HEK293 (cell line): Measurements from ENCODE around the gene ITPRIPL1.

Source experiments
- BCL11A ChIP-seq: fragments of 450-650 bp; formaldehyde crosslinking; IDR thresholded peaks from 2 replicates; pipeline ENCODE4 v1.5.1; 2016; ENCODE audit warnings: low read depth, missing biosample characterization, missing genetic modification characterization
- BCL11B ChIP-seq: fragments of 450-650 bp; formaldehyde crosslinking; IDR thresholded peaks from 2 replicates; pipeline ENCODE4 v1.5.1; 2016; ENCODE audit warnings: low read depth, missing biosample characterization, missing genetic modification characterization
- GLI4 ChIP-seq: fragments of 450-650 bp; formaldehyde crosslinking; IDR thresholded peaks from 2 replicates; pipeline ENCODE4 v1.5.1; 2016; ENCODE audit warnings: missing biosample characterization, missing genetic modification characterization
- HOXD13 ChIP-seq: sonication (generic); formaldehyde crosslinking; IDR thresholded peaks from 2 replicates; pipeline ENCODE4 v1.8.0; 2022; ENCODE audit warnings: missing genetic modification reagents, borderline replicate concordance
- OVOL3 ChIP-seq: fragments of 450-650 bp; formaldehyde crosslinking; IDR thresholded peaks from 2 replicates; pipeline ENCODE4 v1.5.1; 2016; ENCODE audit warnings: missing biosample characterization, missing genetic modification characterization
- REPIN1 ChIP-seq: fragments of 450-650 bp; formaldehyde crosslinking; IDR thresholded peaks from 2 replicates; pipeline ENCODE4 v1.5.1; 2017; ENCODE audit warnings: missing biosample characterization, missing genetic modification characterization, low read depth
- SP3 ChIP-seq: fragments of 450-650 bp; formaldehyde crosslinking; IDR thresholded peaks from 2 replicates; pipeline ENCODE4 v1.5.1; 2016; ENCODE audit warnings: missing biosample characterization, missing genetic modification characterization
- ZBTB20 ChIP-seq: fragments of 450-650 bp; formaldehyde crosslinking; IDR thresholded peaks from 2 replicates; pipeline ENCODE4 v1.5.1; 2016; ENCODE audit warnings: missing biosample characterization, missing genetic modification characterization
- ZBTB7A ChIP-seq: fragments of 450-650 bp; formaldehyde crosslinking; IDR thresholded peaks from 2 replicates; pipeline ENCODE4 v1.5.1; 2016; ENCODE audit warnings: low read depth, missing biosample characterization, missing genetic modification characterization
- ZIC2 ChIP-seq: fragments of 450-650 bp; formaldehyde crosslinking; IDR thresholded peaks from 2 replicates; pipeline ENCODE4 v1.5.1; 2016; ENCODE audit warnings: missing biosample characterization, missing genetic modification characterization
- ZNF157 ChIP-seq: fragments of 450-650 bp; formaldehyde crosslinking; IDR thresholded peaks from 2 replicates; pipeline ENCODE4 v1.5.1; 2016; ENCODE audit warnings: missing biosample characterization, missing genetic modification characterization
- ZNF175 ChIP-seq: fragments of 450-650 bp; formaldehyde crosslinking; IDR thresholded peaks from 2 replicates; pipeline ENCODE4 v1.5.1; 2016; ENCODE audit warnings: missing biosample characterization, missing genetic modification characterization
- ZNF366 ChIP-seq: fragments of 450-650 bp; formaldehyde crosslinking; conservative IDR thresholded peaks from 2 replicates; pipeline ENCODE4 v1.5.1; 2016; ENCODE audit warnings: missing biosample characterization, missing genetic modification characterization
- ZNF391 ChIP-seq: fragments of 450-650 bp; formaldehyde crosslinking; IDR thresholded peaks from 2 replicates; pipeline ENCODE4 v1.5.1; 2016; ENCODE audit warnings: low read depth, missing biosample characterization, missing genetic modification characterization, borderline replicate concordance
- ZNF394 ChIP-seq: fragments of 450-650 bp; formaldehyde crosslinking; IDR thresholded peaks from 2 replicates; pipeline ENCODE4 v1.5.1; 2016; ENCODE audit warnings: missing biosample characterization, missing genetic modification characterization, mild to moderate bottlenecking, moderate library complexity, borderline replicate concordance
- ZNF510 ChIP-seq: fragments of 450-650 bp; formaldehyde crosslinking; IDR thresholded peaks from 2 replicates; pipeline ENCODE4 v1.5.1; 2018; ENCODE audit warnings: mild to moderate bottlenecking, missing genetic modification characterization, missing biosample characterization; ENCODE audit not compliant: insufficient replicate concordance
- ZNF558 ChIP-seq: fragments of 450-650 bp; formaldehyde crosslinking; IDR thresholded peaks from 2 replicates; pipeline ENCODE4 v1.5.1; 2016; ENCODE audit warnings: missing biosample characterization, missing genetic modification characterization
- ZNF585B ChIP-seq: fragments of 450-650 bp; formaldehyde crosslinking; IDR thresholded peaks from 2 replicates; pipeline ENCODE4 v1.5.1; 2016; ENCODE audit warnings: missing biosample characterization, missing genetic modification characterization
- ZNF610 ChIP-seq: fragments of 450-650 bp; formaldehyde crosslinking; IDR thresholded peaks from 2 replicates; pipeline ENCODE4 v1.5.1; 2016; ENCODE audit warnings: missing biosample characterization, missing genetic modification characterization, borderline replicate concordance
- ZNF623 ChIP-seq: fragments of 450-650 bp; formaldehyde crosslinking; IDR thresholded peaks from 2 replicates; pipeline ENCODE4 v1.5.1; 2016; ENCODE audit warnings: missing biosample characterization, missing genetic modification characterization
- ZNF629 ChIP-seq: fragments of 450-650 bp; formaldehyde crosslinking; IDR thresholded peaks from 2 replicates; pipeline ENCODE4 v1.5.1; 2017; ENCODE audit warnings: missing biosample characterization, missing genetic modification characterization
- ZNF664 ChIP-seq: fragments of 450-650 bp; formaldehyde crosslinking; IDR thresholded peaks from 2 replicates; pipeline ENCODE4 v1.5.1; 2016; ENCODE audit warnings: missing biosample characterization, missing genetic modification characterization
- ZNF792 ChIP-seq: fragments of 450-650 bp; formaldehyde crosslinking; IDR thresholded peaks from 2 replicates; pipeline ENCODE4 v1.5.1; 2016; ENCODE audit warnings: missing biosample characterization, missing genetic modification characterization
- ZNF830 ChIP-seq: fragments of 450-650 bp; IDR thresholded peaks from 2 replicates; pipeline ENCODE4 v1.5.0; 2018; ENCODE audit warnings: missing biosample characterization, missing genetic modification characterization, low read depth, mild to moderate bottlenecking, moderate library complexity
- ZNF843 ChIP-seq: fragments of 450-650 bp; formaldehyde crosslinking; IDR thresholded peaks from 2 replicates; pipeline ENCODE4 v1.5.1; 2016; ENCODE audit warnings: missing biosample characterization, missing genetic modification characterization
- TF ChIP-seq, protein P1 (sequence below): fragments of 450-650 bp; formaldehyde crosslinking; IDR thresholded peaks from 2 replicates; pipeline ENCODE4 v1.5.1; 2017; ENCODE audit warnings: missing biosample characterization, mild to moderate bottlenecking, missing genetic modification characterization, moderate library complexity
- TF ChIP-seq, protein P2 (sequence below): fragments of 450-650 bp; formaldehyde crosslinking; IDR thresholded peaks from 2 replicates; pipeline ENCODE4 v1.5.1; 2016; ENCODE audit warnings: missing biosample characterization, missing genetic modification characterization
- TF ChIP-seq, protein P3 (sequence below): fragments of 450-650 bp; formaldehyde crosslinking; IDR thresholded peaks from 2 replicates; pipeline ENCODE4 v1.5.1; 2016; ENCODE audit warnings: missing biosample characterization, missing genetic modification characterization
- TF ChIP-seq, protein P4 (sequence below): fragments of 450-650 bp; formaldehyde crosslinking; IDR thresholded peaks from 2 replicates; pipeline ENCODE4 v1.5.0; 2017; ENCODE audit warnings: missing biosample characterization, missing genetic modification characterization, borderline replicate concordance
- TF ChIP-seq, protein P5 (sequence below): fragments of 450-650 bp; formaldehyde crosslinking; IDR thresholded peaks from 2 replicates; pipeline ENCODE4 v1.5.1; 2016; ENCODE audit warnings: missing biosample characterization, missing genetic modification characterization
- TF ChIP-seq, protein P6 (sequence below): fragments of 450-650 bp; formaldehyde crosslinking; IDR thresholded peaks from 2 replicates; pipeline ENCODE4 v1.5.1; 2016; ENCODE audit warnings: missing biosample characterization, missing genetic modification characterization

ITPRIPL1 gene

DNA sequence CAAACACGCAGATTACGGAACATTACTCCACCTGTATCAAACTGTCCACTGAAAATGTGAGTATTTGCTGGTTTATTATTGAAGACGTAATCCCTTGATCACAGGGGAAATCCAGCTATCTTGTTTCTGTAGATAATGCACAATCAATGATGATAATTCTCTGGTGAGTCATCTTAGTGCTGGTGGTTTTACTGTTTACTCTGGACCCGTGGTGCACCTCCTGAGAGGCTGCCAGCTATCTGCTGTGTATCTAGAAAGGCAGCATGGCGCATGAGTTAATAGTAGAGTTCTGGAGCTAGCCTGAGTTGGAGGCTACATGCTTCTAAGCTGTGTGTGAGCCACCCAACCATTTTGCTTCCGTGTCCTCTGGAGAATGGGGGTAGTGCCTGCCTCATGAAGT is 17.0 kb downstream of the ITPRIPL1 start (continued):
- TF ChIP-seq, protein P1, sequence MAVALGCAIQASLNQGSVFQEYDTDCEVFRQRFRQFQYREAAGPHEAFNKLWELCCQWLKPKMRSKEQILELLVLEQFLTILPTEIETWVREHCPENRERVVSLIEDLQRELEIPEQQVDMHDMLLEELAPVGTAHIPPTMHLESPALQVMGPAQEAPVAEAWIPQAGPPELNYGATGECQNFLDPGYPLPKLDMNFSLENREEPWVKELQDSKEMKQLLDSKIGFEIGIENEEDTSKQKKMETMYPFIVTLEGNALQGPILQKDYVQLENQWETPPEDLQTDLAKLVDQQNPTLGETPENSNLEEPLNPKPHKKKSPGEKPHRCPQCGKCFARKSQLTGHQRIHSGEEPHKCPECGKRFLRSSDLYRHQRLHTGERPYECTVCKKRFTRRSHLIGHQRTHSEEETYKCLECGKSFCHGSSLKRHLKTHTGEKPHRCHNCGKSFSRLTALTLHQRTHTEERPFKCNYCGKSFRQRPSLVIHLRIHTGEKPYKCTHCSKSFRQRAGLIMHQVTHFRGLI = no peak
- TF ChIP-seq, protein P2, sequence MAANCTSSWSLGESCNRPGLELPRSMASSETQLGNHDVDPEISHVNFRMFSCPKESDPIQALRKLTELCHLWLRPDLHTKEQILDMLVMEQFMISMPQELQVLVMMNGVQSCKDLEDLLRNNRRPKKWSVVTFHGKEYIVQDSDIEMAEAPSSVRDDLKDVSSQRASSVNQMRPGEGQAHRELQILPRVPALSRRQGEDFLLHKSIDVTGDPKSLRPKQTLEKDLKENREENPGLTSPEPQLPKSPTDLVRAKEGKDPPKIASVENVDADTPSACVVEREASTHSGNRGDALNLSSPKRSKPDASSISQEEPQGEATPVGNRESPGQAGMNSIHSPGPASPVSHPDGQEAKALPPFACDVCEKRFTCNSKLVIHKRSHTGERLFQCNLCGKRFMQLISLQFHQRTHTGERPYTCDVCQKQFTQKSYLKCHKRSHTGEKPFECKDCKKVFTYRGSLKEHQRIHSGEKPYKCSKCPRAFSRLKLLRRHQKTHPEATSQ (tag by site-specific recombination) = no peak
- peak; percentile 73 for TF ChIP-seq ZNF629 (tag by site-specific recombination)
- no peak for TF ChIP-seq ZIC2
- TF ChIP-seq ZBTB7A (tag by site-specific recombination) = no peak
- no peak for TF ChIP-seq GLI4
- TF ChIP-seq HOXD13 (CRISPR knock-in tag) = no peak
- TF ChIP-seq ZBTB20 (tag by site-specific recombination) = no peak
- peak; percentile 82 for TF ChIP-seq ZNF366 (tag by site-specific recombination)
- TF ChIP-seq SP3 (tag by site-specific recombination) = no peak
- no peak for TF ChIP-seq ZNF394 (tag by site-specific recombination)
- TF ChIP-seq ZNF175 (tag by site-specific recombination) = no peak
- no peak for TF ChIP-seq ZNF664 (tag by site-specific recombination)
- TF ChIP-seq, protein P3, sequence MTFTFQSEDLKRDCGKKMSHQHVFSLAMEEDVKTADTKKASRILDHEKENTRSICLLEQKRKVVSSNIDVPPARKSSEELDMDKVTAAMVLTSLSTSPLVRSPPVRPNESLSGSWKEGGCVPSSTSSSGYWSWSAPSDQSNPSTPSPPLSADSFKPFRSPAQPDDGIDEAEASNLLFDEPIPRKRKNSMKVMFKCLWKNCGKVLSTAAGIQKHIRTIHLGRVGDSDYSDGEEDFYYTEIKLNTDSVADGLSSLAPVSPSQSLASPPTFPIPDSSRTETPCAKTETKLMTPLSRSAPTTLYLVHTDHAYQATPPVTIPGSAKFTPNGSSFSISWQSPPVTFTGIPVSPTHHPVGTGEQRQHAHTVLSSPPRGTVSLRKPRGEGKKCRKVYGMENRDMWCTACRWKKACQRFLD = no peak
- no peak for TF ChIP-seq ZNF157 (tag by site-specific recombination)
- TF ChIP-seq BCL11B = no peak
- TF ChIP-seq REPIN1 (tag by site-specific recombination) = no peak
- no peak for TF ChIP-seq ZNF558
- TF ChIP-seq, protein P4, sequence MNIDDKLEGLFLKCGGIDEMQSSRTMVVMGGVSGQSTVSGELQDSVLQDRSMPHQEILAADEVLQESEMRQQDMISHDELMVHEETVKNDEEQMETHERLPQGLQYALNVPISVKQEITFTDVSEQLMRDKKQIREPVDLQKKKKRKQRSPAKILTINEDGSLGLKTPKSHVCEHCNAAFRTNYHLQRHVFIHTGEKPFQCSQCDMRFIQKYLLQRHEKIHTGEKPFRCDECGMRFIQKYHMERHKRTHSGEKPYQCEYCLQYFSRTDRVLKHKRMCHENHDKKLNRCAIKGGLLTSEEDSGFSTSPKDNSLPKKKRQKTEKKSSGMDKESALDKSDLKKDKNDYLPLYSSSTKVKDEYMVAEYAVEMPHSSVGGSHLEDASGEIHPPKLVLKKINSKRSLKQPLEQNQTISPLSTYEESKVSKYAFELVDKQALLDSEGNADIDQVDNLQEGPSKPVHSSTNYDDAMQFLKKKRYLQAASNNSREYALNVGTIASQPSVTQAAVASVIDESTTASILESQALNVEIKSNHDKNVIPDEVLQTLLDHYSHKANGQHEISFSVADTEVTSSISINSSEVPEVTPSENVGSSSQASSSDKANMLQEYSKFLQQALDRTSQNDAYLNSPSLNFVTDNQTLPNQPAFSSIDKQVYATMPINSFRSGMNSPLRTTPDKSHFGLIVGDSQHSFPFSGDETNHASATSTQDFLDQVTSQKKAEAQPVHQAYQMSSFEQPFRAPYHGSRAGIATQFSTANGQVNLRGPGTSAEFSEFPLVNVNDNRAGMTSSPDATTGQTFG (tag by site-specific recombination) = no peak
- peak; percentile 32; the same call in 1 of the 2 replicates for TF ChIP-seq ZNF843 (tag by site-specific recombination)
- no peak for TF ChIP-seq ZNF510 (tag by site-specific recombination)
- no peak for TF ChIP-seq ZNF792
- TF ChIP-seq BCL11A (tag by site-specific recombination) = 0 out of 2 replicates have a peak, but pooled peaks have one; percentile 26
- TF ChIP-seq, protein P5, sequence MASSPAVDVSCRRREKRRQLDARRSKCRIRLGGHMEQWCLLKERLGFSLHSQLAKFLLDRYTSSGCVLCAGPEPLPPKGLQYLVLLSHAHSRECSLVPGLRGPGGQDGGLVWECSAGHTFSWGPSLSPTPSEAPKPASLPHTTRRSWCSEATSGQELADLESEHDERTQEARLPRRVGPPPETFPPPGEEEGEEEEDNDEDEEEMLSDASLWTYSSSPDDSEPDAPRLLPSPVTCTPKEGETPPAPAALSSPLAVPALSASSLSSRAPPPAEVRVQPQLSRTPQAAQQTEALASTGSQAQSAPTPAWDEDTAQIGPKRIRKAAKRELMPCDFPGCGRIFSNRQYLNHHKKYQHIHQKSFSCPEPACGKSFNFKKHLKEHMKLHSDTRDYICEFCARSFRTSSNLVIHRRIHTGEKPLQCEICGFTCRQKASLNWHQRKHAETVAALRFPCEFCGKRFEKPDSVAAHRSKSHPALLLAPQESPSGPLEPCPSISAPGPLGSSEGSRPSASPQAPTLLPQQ (tag by site-specific recombination) = 0 out of 2 replicates have a peak, but pooled peaks have one; percentile 32
- TF ChIP-seq ZNF391 (tag by site-specific recombination) = no peak
- TF ChIP-seq, protein P6, sequence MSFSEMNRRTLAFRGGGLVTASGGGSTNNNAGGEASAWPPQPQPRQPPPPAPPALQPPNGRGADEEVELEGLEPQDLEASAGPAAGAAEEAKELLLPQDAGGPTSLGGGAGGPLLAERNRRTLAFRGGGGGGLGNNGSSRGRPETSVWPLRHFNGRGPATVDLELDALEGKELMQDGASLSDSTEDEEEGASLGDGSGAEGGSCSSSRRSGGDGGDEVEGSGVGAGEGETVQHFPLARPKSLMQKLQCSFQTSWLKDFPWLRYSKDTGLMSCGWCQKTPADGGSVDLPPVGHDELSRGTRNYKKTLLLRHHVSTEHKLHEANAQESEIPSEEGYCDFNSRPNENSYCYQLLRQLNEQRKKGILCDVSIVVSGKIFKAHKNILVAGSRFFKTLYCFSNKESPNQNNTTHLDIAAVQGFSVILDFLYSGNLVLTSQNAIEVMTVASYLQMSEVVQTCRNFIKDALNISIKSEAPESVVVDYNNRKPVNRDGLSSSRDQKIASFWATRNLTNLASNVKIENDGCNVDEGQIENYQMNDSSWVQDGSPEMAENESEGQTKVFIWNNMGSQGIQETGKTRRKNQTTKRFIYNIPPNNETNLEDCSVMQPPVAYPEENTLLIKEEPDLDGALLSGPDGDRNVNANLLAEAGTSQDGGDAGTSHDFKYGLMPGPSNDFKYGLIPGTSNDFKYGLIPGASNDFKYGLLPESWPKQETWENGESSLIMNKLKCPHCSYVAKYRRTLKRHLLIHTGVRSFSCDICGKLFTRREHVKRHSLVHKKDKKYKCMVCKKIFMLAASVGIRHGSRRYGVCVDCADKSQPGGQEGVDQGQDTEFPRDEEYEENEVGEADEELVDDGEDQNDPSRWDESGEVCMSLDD (tag by site-specific recombination) = no peak
- TF ChIP-seq ZNF585B (tag by site-specific recombination) = no peak
- TF ChIP-seq ZNF623 (tag by site-specific recombination) = no peak
- TF ChIP-seq ZNF610 (tag by site-specific recombination) = no peak
- no peak for TF ChIP-seq OVOL3 (tag by site-specific recombination)
- no peak for TF ChIP-seq ZNF830 (tag by site-specific recombination)
